Keratinocyte (primary cell): ENCODE data around the gene ABR. TPM values are rescaled to one million over a fixed set of nuclear protein-coding genes. Genes with fewer than 3 reads are reported as not detected.

ENCODE experiments used
- DNase-seq: peaks from one replicate; pipeline ENCODE4 v3.0.0-alpha.2; 2011; ENCODE audit warnings: low read depth, missing footprints, low spot score
- FAIRE-seq: peaks from 2 replicates; lab custom pipeline; 2011; peaks lifted over from hg19 to GRCh38; lab: Jason Lieb, UNC
- H2AFZ ChIP-seq: 2 replicates; pipeline ENCODE4 v1.6.0; 2012; ENCODE audit warnings: low read length, control low read depth, inconsistent platforms; ENCODE audit not compliant: control insufficient read depth
- H3K27ac ChIP-seq: 2 replicates; pipeline ENCODE4 v1.5.1; 2011; ENCODE audit warnings: low read length; ENCODE audit not compliant: control insufficient read depth, insufficient read depth
- H3K27me3 ChIP-seq: 3 replicates; pipeline ENCODE4 v1.6.0; 2011; ENCODE audit warnings: low read length; ENCODE audit not compliant: control insufficient read depth, insufficient read depth; ENCODE audit errors: extremely low read depth
- H3K36me3 ChIP-seq, 2 experiments: 2 replicates in 1 of 2; 3 replicates in 1 of 2; pipeline ENCODE4 v1.5.1; 2011; ENCODE audit warnings: low read length in 2 of 2, mild to moderate bottlenecking in 1 of 2; ENCODE audit not compliant: control insufficient read depth in 2 of 2, insufficient read depth in 2 of 2; ENCODE audit errors: extremely low read depth in 1 of 2
- H3K4me1 ChIP-seq: 3 replicates; pipeline ENCODE4 v1.5.1; 2011; ENCODE audit warnings: low read length; ENCODE audit not compliant: control insufficient read depth, insufficient read depth; ENCODE audit errors: extremely low read depth
- H3K4me2 ChIP-seq: 3 replicates; pipeline ENCODE4 v1.6.0; 2011; ENCODE audit warnings: low read depth, low read length; ENCODE audit not compliant: control insufficient read depth, insufficient read depth; ENCODE audit errors: extremely low read depth
- H3K4me3 ChIP-seq, 3 experiments: fragments of 200-600 bp in 1 of 3; sonication (generic) in 1 of 3; 2 replicates in 2 of 3; 3 replicates in 1 of 3; pipeline ENCODE4 v1.5.1; 2011 to 2016; ENCODE audit warnings: low read length in 3 of 3, mild to moderate bottlenecking in 3 of 3, control low read depth in 2 of 3, inconsistent platforms in 1 of 3, low read depth in 1 of 3, mixed read lengths in 1 of 3, mixed run types in 1 of 3, moderate library complexity in 1 of 3; ENCODE audit not compliant: control insufficient read depth in 2 of 3, insufficient read depth in 2 of 3; ENCODE audit errors: extremely low read depth in 1 of 3
- H3K79me2 ChIP-seq: 2 replicates; pipeline ENCODE4 v1.6.0; 2012; ENCODE audit warnings: low read length; ENCODE audit not compliant: control insufficient read depth, insufficient read depth
- H3K9ac ChIP-seq: 3 replicates; pipeline ENCODE4 v1.6.0; 2011; ENCODE audit warnings: low read length; ENCODE audit not compliant: control insufficient read depth, insufficient read depth; ENCODE audit errors: extremely low read depth
- H3K9me1 ChIP-seq: 3 replicates; pipeline ENCODE4 v1.6.0; 2011; ENCODE audit warnings: low read length; ENCODE audit not compliant: control insufficient read depth, insufficient read depth; ENCODE audit errors: extremely low read depth
- H3K9me3 ChIP-seq: 2 replicates; pipeline ENCODE4 v1.5.1; 2012; ENCODE audit warnings: low read depth, low read length; ENCODE audit not compliant: control insufficient read depth
- H4K20me1 ChIP-seq: 3 replicates; pipeline ENCODE4 v1.6.0; 2011; ENCODE audit warnings: low read length; ENCODE audit not compliant: control insufficient read depth, insufficient read depth; ENCODE audit errors: extremely low read depth
- EZH2 ChIP-seq: IDR thresholded peaks from one replicate; pipeline ENCODE4 v1.6.1; 2012; ENCODE audit warnings: inconsistent platforms, mild to moderate bottlenecking, low read length, moderate library complexity
- dilution Hi-C: fragments of 300-500 bp; cut with MboI; formaldehyde crosslinking; loops from one replicate; pipeline ENCODE4 v1.7.0; 2020; ENCODE audit warnings: low sequenced_read_pairs; ENCODE audit not compliant: extremely low pct_ligation_motif_present
- polyA plus RNA-seq, 5 experiments: library from polyadenylated mRNA; depleted of rRNA in 3 of 5; stranded (reverse) in 3 of 5; stranded (forward) in 1 of 5; unstranded in 1 of 5; fragments of >200 nt; gene quantifications; 1 replicate in 1 of 5; 2 replicates in 3 of 5; 3 replicates in 1 of 5; pipeline versions ENCODE4 v1.2.1 to v1.2.3, GENCODE V29; 2011 to 2012; ENCODE audit warnings: missing spikeins in 2 of 5, low read depth in 1 of 5, low replicate concordance in 1 of 5
- small RNA-seq, 3 experiments: library from RNA; depleted of rRNA; stranded (forward); fragments of <200 nt; gene quantifications; one replicate each; pipeline ENCODE3, GENCODE V24; 2012; ENCODE audit warnings: low read depth in 3 of 3, low replicate concordance in 1 of 3; ENCODE audit not compliant: insufficient read length in 3 of 3
- TF ChIP-seq, protein P1 (sequence below), 3 experiments: IDR thresholded peaks in 1 of 3; conservative IDR thresholded peaks in 1 of 3; optimal IDR thresholded peaks in 1 of 3; 2 replicates in 2 of 3; 3 replicates in 1 of 3; pipeline versions ENCODE3 to v1.5.1; 2011; ENCODE audit warnings: low read length in 3 of 3, mild to moderate bottlenecking in 3 of 3, moderate library complexity in 2 of 3, control low read depth in 1 of 3, inconsistent platforms in 1 of 3; ENCODE audit not compliant: insufficient read depth in 2 of 3; ENCODE audit errors: extremely low read depth in 1 of 3

ABR gene
- polyA plus RNA-seq, 1 donor (not counting 4 experiments of a cell fraction or from before 2014, with no cell fraction given), result 17.3 TPM

DNA sequence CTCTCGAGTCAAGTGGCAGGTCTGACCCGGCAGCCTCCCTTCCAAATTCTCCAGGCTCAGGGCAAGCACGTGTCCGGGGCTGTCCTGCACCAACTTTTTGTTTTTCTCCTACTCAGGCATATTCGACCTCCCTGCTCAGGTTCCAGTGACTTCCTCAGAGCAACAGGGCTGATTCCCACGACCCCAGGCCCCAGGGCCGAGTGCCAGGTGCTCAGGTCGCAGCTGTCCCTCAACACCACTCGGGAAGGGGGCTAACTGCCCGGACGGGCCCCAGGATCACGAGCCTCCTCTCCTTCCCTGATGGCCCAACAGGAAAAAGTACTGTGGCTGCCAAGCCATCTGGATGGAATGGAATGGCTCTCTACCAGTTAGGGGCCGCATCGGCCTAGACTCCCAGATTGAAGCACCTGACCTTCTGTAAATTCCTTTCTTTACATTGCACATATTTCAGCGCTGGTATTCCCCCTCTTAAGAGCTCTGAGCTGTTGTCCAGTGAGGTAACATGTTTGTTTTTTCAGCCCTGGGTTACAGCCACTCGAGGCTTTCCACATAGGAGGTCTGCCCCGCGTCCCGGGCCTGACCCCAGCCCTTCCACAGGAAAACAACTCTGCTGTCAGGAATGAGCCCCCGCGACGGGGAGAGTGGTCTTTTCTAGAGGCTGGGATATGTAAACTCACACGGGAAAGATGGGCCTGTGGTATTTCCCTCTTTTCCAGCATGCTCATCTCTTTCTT is 225.2 kb downstream of the ABR start:
- no peak overlapping the region for H3K4me2 ChIP-seq
- no peak overlapping the region for H3K4me3 ChIP-seq
- peaks cover 3% of the 10 kb centered on the region for H3K9me1 ChIP-seq
- peaks cover 0 to 10% of the 10 kb centered on the region in 2 experiments for H3K36me3 ChIP-seq
- H3K9ac ChIP-seq, result no peak overlapping the region
- no peaks in the 10 kb centered on the region for H3K9me3 ChIP-seq
- H3K27me3 ChIP-seq, result no peaks in the 10 kb centered on the region
- no peak for DNase-seq
- H3K27ac ChIP-seq, result no peak overlapping the region
- FAIRE-seq, result no peak
- H4K20me1 ChIP-seq, result peaks cover 37% of the 10 kb centered on the region
- peaks cover 85% of the 10 kb centered on the region for H3K79me2 ChIP-seq
- no peak for TF ChIP-seq EZH2
- TF ChIP-seq, protein P1, sequence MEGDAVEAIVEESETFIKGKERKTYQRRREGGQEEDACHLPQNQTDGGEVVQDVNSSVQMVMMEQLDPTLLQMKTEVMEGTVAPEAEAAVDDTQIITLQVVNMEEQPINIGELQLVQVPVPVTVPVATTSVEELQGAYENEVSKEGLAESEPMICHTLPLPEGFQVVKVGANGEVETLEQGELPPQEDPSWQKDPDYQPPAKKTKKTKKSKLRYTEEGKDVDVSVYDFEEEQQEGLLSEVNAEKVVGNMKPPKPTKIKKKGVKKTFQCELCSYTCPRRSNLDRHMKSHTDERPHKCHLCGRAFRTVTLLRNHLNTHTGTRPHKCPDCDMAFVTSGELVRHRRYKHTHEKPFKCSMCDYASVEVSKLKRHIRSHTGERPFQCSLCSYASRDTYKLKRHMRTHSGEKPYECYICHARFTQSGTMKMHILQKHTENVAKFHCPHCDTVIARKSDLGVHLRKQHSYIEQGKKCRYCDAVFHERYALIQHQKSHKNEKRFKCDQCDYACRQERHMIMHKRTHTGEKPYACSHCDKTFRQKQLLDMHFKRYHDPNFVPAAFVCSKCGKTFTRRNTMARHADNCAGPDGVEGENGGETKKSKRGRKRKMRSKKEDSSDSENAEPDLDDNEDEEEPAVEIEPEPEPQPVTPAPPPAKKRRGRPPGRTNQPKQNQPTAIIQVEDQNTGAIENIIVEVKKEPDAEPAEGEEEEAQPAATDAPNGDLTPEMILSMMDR (optimal IDR thresholded peaks at IDR 0.05 in 1 of 3, IDR thresholded peaks at IDR 0.05 in 1 of 3, conservative IDR thresholded peaks at IDR 0.05 in 1 of 3; ENCODE audit: extremely low read depth in 1 of 3, insufficient read depth in 2 of 3, low read length in 3 of 3), result no peak
- dilution Hi-C loops, result no loop called here
- H3K4me1 ChIP-seq, result peaks cover 13% of the 10 kb centered on the region
- no peak overlapping the region for H2AFZ ChIP-seq

DNA sequence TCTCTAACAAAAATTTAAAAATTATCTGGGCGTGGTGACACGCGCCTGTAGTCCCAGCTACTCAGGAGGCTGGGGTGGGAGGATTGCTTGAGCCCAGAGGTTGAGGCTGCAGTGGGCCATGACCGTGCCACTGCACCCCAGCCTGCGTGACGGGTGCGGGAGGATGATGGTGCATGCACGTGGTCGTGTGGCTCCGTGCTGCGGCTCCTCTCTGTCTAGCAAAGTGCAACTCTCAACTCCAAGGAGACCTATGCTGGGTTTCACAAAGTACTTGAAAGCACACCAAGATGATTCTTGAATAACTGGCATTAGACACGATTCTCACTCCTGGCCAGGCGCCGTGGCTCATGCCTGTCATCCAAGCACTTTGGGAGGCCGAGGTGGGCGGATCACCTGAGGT is 226.0 kb downstream of the ABR start:
- Histone ChIP-seq H3K4me2 (no peak overlapping the region), H3K27ac (no peak overlapping the region), H3K27me3 (no peaks in the 10 kb centered on the region), H3K79me2 (peaks cover 78% of the 10 kb centered on the region), H3K9me1 (peaks cover 3% of the 10 kb centered on the region), H3K36me3 (peaks cover 0 to 10% of the 10 kb centered on the region in 2 experiments), H3K9me3 (no peaks in the 10 kb centered on the region), H3K9ac (no peak overlapping the region), H3K4me1 (peaks cover 14% of the 10 kb centered on the region), H4K20me1 (peaks cover 33% of the 10 kb centered on the region), H2AFZ (no peak overlapping the region), H3K4me3 (no peak overlapping the region)
- dilution Hi-C loops, result no loop called here
- DNase-seq (no peak), FAIRE-seq (no peak)
- TF ChIP-seq, protein P1 (optimal IDR thresholded peaks at IDR 0.05 in 1 of 3, IDR thresholded peaks at IDR 0.05 in 1 of 3, conservative IDR thresholded peaks at IDR 0.05 in 1 of 3; ENCODE audit: extremely low read depth in 1 of 3, insufficient read depth in 2 of 3, low read length in 3 of 3), result no peak
- no peak for TF ChIP-seq EZH2

Small RNAs within 50 kb of the gene (small RNA-seq; reads per million reads assigned to genes)
- gene AC016292.2, result 0 reads per million in 3 experiments
- gene MIR3183, result 0 reads per million in 3 experiments
- gene RF00017, result 0 reads per million in 3 experiments

Other genes with a start within 250 kb of the ABR start
- gene NXN, start 200.2 kb downstream of the ABR start, polyA plus RNA-seq, result 90.4 to 99.3 TPM (median 94.4 TPM) in 3 replicates
- gene TIMM22, start 182.9 kb downstream of the ABR start, polyA plus RNA-seq, result 11.1 to 24.8 TPM (median 14.4 TPM) in 3 replicates
- not detected in 3 replicates for gene BHLHA9, start 90.5 kb upstream of the ABR start, polyA plus RNA-seq
- not detected in 3 replicates for gene TRARG1, start 99.7 kb upstream of the ABR start, polyA plus RNA-seq
- 468 to 1,322 TPM (median 739 TPM) in 3 replicates for gene YWHAE, start 220.2 kb upstream of the ABR start, polyA plus RNA-seq